Upper lobe of left lung (tissue), 4 donors: ENCODE data around the gene ARMH4.

Experiments
- EP300 ChIP-seq, 4 donors: sonication (generic); formaldehyde crosslinking; IDR thresholded peaks; one replicate each; pipeline ENCODE4 v1.5.1; 2017; ENCODE audit warnings: antibody characterized with exemption in 4 of 4, control low read depth in 2 of 4
- POLR2A ChIP-seq, 4 donors: fragments of 450-650 bp; IDR thresholded peaks; one replicate each; pipeline ENCODE4 v1.5.1; 2016 to 2017; ENCODE audit warnings: antibody characterized with exemption in 4 of 4, mild to moderate bottlenecking in 2 of 4
- POLR2AphosphoS5 ChIP-seq, 2 donors: sonication (generic); formaldehyde crosslinking; IDR thresholded peaks; one replicate each; pipeline ENCODE4 v1.5.1; 2017; ENCODE audit warnings: antibody characterized with exemption in 2 of 2
- TF ChIP-seq, protein P1 (sequence below), 6 experiments: fragments of 450-650 bp in 4 of 6; fragments of 200-600 bp in 2 of 6; sonication (generic) in 2 of 6; IDR thresholded peaks; one replicate each; pipeline ENCODE4 v1.5.1; 2016 to 2019; ENCODE audit warnings: antibody characterized with exemption in 6 of 6

DNA sequence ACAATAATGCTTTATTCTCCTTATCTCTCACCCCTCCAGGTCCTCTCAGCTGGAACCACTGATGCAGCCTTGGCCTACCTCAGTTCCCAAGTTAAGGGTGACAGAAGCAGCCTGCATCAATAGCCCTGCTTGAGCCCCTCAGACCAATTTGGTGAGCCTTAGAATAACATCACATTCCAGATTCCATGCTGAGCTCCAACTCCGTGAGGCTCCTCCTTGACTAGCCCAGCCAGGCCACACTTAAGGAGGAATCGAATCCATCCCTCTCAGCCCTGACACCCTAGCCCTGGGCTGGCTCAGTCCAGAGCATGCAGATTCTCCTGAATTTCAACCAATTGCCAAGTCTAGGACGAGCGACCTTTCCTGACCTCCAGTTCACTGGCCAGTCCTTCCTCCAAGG, 91.1 kb downstream of the ARMH4 start:
- TF ChIP-seq, protein P1, sequence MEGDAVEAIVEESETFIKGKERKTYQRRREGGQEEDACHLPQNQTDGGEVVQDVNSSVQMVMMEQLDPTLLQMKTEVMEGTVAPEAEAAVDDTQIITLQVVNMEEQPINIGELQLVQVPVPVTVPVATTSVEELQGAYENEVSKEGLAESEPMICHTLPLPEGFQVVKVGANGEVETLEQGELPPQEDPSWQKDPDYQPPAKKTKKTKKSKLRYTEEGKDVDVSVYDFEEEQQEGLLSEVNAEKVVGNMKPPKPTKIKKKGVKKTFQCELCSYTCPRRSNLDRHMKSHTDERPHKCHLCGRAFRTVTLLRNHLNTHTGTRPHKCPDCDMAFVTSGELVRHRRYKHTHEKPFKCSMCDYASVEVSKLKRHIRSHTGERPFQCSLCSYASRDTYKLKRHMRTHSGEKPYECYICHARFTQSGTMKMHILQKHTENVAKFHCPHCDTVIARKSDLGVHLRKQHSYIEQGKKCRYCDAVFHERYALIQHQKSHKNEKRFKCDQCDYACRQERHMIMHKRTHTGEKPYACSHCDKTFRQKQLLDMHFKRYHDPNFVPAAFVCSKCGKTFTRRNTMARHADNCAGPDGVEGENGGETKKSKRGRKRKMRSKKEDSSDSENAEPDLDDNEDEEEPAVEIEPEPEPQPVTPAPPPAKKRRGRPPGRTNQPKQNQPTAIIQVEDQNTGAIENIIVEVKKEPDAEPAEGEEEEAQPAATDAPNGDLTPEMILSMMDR (IDR thresholded peaks at IDR 0.05): no peak
- TF ChIP-seq POLR2AphosphoS5 (IDR thresholded peaks at IDR 0.05): no peak
- no peak for TF ChIP-seq POLR2A (IDR thresholded peaks at IDR 0.05)
- TF ChIP-seq EP300 (IDR thresholded peaks at IDR 0.05): no peak
